Ammon's horn (tissue), 1 donor: ENCODE results near the gene DDX52.
A peak's percentile ranks its signal among the peaks of the same experiment; 100 is the strongest.
"Not testable (repeated sequence)": the region's sequence is repeated elsewhere in the genome, so short reads cannot be mapped to it uniquely, and the experiment has no call there.

Experiments used
- DNase-seq: peaks from one replicate; pipeline ENCODE4 v3.0.0-alpha.2; 2016; ENCODE audit warnings: low spot score

Gene DDX52

GRCh38 chr17:37643118-37643766 lies at the start of gene DDX52:
TSS of gene DDX52 (minus strand) at chr17:37643446. CDS start at chr17:37643420, 26 bp downstream.
- DNase-seq, result peak; percentile 93

- no peak for DNase-seq
Measured at GRCh38 chr17:37691807-37692206, 48.6 kb upstream of the DDX52 start.

GRCh38 chr17:37689317-37689716 lies 46.1 kb upstream of the DDX52 start:
- no peak for DNase-seq

- DNase-seq, result no peak
Measured at GRCh38 chr17:37683454-37683984, 40.3 kb upstream of the DDX52 start.

GRCh38 chr17:37682007-37682406 lies 38.8 kb upstream of the DDX52 start:
- DNase-seq, result no peak

GRCh38 chr17:37679995-37680394 lies 36.7 kb upstream of the DDX52 start:
- not testable (repeated sequence) for DNase-seq

GRCh38 chr17:37678036-37678435 lies 34.8 kb upstream of the DDX52 start:
- DNase-seq, result no peak

GRCh38 chr17:37677021-37677420 lies 33.8 kb upstream of the DDX52 start:
- no peak for DNase-seq

- DNase-seq, result no peak
Measured at GRCh38 chr17:37676115-37676925, 33.1 kb upstream of the DDX52 start.

- DNase-seq, result no peak
Measured at GRCh38 chr17:37674511-37674910, 31.3 kb upstream of the DDX52 start.

- no peak for DNase-seq
Measured at GRCh38 chr17:37673386-37673785, 30.1 kb upstream of the DDX52 start.

- no peak for DNase-seq
Measured at GRCh38 chr17:37672548-37673078, 29.4 kb upstream of the DDX52 start.

GRCh38 chr17:37671824-37672547 lies 28.7 kb upstream of the DDX52 start:
- no peak for DNase-seq

- DNase-seq, result no peak
Measured at GRCh38 chr17:37671028-37671823, 28.0 kb upstream of the DDX52 start.

- no peak for DNase-seq
Measured at GRCh38 chr17:37667039-37667438, 23.8 kb upstream of the DDX52 start.

- no peak for DNase-seq
Measured at GRCh38 chr17:37664214-37664613, 21.0 kb upstream of the DDX52 start.

GRCh38 chr17:37662353-37662752 lies 19.1 kb upstream of the DDX52 start:
- no peak for DNase-seq

- no peak for DNase-seq
Measured at GRCh38 chr17:37661400-37662014, 18.3 kb upstream of the DDX52 start.

- no peak for DNase-seq
Measured at GRCh38 chr17:37659925-37660324, 16.7 kb upstream of the DDX52 start.

GRCh38 chr17:37657202-37657601 lies 14.0 kb upstream of the DDX52 start:
- DNase-seq, result no peak

GRCh38 chr17:37651849-37652248 lies 8.6 kb upstream of the DDX52 start:
- DNase-seq, result no peak
